Non-pigmented ciliary epithelial cell (primary cell): ENCODE results near the gene TSPAN12.

ENCODE experiments used
- DNase-seq: peaks from one replicate; pipeline ENCODE4 v3.0.0-alpha.2; 2010; ENCODE audit warnings: low read depth

TSPAN12 gene

DNA sequence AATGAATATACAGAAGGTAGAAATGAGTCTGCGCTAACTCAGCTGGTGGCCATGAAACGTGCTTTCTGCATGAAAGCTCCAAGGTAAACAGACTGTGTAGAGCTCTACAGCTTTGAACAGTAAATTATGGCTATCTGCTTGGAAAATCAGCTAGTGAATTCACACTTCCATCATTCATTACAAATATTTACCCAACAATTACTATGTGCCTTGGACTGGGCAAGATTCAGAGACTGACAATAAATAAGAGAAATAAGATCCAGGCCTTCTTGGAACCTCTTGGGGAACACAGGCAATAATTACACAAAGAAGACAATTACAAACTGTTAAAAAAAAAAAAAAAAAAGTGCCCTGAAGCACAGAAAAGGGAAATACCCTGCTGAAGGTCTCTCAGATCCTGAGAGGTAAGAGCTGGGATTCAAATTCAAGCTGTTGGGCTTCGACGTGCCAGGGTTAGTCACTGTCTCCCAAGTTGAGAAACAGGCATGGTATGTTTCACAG is 15.8 kb downstream of the TSPAN12 start:
- DNase-seq, result no peak

DNA sequence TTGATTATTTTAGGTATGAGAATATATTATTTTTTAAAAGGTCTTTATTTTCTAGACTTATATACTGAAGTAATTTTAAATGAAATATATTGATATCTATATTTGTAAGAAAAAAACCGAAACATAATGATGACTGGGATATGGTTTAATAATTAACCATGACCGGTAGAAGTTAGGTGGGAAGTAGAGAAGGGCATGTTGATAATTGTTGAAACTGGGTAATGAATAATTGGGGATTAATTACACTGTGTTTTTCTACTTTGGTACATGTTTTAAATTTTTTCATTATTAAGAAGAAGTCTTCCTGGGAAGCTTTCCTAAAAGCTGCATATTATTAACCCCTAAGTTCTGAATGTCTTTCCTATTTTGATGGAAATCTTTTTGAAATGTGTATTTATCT is 16.3 kb downstream of the TSPAN12 start:
- no peak for DNase-seq

DNA sequence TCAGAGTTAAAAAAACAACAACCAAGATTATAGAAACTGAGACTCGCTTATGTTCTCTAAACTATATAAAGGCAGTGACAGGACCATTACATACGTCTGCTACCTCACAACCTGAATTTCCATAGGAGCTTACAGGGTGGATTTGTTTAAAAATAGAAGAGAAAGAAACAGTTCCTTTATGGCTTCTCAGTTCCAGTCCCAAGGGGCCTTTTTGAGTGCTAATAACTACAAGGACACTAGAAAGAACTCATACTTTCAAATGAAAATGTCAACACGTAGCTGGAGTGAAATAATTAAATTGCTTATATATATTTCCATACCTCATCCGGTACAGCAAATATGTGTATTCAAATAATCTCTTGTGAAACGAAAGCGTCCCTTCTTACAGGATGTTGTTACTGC is 19.7 kb downstream of the TSPAN12 start:
- no peak for DNase-seq

DNA sequence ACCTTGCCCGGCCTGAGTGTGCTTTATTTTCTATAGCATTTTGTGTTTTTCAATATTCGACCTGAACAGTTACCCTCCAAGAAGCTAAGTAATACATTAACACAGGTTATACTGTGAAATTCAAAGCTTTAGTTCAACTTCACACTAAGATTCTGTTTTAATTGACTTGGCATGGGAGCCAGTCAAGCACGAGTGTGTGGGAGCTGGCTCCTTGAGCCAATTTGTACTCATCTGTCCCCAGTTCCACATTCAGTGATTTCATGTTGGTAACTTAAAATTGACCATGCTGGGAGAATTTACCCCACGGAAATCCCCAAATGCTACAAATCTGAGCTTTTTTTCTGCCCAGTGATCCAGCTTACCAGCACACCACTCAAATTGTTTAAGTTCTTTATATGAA is 20.3 kb downstream of the TSPAN12 start:
- DNase-seq, result no peak

- no peak for DNase-seq
Measured at GRCh38 chr7:120836556-120837115, 21.3 kb downstream of the TSPAN12 start.

- DNase-seq, result no peak
Measured at GRCh38 chr7:120834726-120835125, 23.2 kb downstream of the TSPAN12 start.

DNA sequence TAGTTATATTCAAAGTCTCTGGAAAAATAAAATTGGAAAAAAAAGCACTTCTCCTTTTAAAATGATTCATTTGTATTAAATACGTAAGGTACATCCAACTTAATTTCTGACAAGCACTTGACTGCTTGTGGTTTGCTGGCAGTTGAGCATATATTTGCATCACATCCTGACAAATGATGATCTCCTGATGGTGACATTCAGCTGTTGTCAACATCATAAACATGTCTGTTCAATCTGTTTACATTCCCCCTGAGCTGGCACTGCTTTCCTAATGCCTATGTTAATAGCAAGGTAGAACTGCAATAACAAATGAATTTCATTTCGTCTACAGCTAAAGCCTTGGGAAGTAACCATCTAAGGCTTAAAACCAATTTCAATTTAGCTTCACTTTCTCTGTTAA is 24.4 kb downstream of the TSPAN12 start:
- no peak for DNase-seq

DNA sequence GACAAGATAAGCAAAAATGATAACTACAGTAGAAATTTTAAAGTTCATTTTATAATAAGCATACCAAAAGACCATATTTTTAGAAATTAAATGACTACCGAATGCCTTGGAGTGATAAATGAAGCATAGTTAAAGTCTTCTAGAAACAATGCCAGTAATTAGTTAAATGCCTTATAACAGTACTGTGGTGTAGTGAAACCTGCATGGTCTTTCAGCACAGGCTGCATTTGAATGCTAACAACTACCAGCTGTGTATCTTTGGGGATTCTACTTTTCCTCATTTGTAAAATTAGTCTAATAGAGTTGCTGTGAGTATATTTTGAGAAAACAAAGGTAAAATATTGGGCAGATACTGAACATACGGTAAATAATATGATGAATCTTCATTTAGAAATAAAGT is 25.1 kb downstream of the TSPAN12 start:
- DNase-seq, result no peak

GRCh38 chr7:120831260-120831659 is 26.7 kb downstream of the TSPAN12 start:
- DNase-seq, result no peak

DNA sequence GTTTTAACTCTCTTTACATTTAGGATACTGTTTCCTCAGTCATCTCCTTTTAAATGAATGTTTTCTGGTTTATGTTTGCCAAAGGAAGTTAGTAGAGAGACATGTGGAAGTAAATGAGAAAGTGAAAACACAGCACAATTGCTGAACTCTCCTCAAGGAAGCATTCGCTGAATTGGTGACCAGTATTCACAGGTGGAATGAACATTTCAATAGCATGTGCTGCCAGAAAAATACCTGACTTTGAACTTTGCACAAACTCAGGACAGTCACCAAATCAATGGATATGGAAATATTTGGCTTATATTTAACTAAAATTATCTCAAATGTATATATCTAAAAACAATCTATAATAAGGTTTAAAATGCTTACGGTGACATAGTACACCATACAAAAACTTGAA is 28.5 kb downstream of the TSPAN12 start:
- DNase-seq, result no peak

GRCh38 chr7:120828528-120828927 is 29.4 kb downstream of the TSPAN12 start:
- no peak for DNase-seq

GRCh38 chr7:120827371-120828118 is 30.4 kb downstream of the TSPAN12 start:
- DNase-seq, result no peak

DNA sequence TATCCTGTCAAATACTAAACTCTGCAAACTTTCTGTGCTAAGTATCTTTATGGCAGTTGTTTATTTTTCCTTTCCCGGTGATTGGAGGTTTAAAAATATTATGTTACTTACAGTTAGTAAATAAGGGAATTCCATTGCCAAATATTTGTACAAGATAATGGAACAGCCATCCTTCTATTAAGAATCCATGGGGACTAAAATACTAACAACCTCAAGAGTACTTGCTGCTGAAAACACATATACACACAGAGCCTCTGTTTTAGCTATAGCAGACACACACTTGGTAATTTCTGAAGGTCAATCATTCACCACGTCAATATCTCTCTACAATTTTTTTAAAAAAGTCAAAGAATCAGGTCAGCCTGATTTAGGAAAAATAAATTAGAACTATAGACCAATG is 32.4 kb downstream of the TSPAN12 start:
- DNase-seq, result no peak

GRCh38 chr7:120825152-120825551 is 32.8 kb downstream of the TSPAN12 start:
- DNase-seq, result no peak

GRCh38 chr7:120819861-120820260 is 38.1 kb downstream of the TSPAN12 start:
- DNase-seq, result no peak

- no peak for DNase-seq
Measured at GRCh38 chr7:120817851-120818250, 40.1 kb downstream of the TSPAN12 start.

DNA sequence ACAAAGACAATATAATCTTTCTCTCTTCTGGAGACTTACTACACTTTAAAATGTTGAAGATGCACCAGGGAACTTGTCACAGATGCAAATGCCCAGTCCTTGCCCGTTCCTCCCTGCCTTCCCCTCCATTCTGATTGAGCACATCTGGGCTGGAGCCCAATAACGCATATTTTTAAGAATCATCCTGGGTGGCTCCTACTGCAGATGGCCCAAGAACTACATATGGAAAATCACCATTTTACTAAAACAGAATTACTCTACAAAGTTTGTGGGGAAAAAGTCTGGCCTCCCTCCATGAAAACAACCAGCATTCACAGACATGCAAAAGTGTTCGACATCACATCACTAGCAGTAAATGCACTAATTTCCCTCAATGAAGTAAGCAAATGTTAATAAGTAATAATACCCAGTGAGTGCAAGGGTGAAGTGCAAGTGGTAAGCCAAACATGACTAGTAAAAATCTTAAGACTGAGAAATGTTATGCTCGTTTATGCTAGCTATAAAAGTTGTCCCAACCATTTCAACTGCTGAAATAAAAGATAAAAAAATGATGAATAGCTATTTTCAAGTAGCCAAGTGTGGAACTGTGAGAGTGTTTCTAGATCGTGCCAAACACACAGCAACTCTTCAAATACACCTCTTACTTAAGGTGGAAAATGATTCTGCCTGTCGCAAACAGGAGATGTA is 43.5 kb downstream of the TSPAN12 start:
- DNase-seq, result no peak

DNA sequence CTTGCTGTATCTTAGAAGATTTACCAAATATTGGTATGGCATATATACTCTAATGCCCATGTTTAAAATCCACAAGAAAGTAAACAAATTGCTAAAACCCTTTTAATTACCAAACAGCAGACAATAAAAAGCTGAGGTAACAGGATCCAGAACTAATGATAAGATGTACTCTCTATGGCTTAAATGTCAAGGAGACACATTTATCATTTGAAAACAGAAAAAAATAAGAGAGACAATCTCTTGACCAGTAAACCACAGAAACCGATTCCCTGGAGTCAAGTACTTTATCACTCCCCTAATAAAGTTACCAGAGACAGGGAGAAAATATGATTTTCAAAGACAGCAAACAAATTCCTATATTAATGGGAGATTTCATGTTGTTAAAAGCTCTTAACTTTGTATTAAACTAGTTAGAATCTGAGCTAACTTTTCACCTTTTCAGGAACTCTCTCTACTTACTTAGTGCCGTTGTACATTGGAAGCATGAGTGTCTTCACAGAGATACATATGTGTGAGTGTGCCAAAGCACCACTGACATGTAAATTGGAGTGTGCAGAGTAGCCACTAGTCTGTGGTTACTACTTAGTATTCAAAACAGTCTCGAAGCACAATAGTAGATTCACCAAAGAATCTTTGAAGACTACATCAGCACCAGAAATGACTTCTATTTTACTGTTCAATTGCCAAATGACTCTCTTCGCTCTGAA is 44.2 kb downstream of the TSPAN12 start:
- no peak for DNase-seq

DNA sequence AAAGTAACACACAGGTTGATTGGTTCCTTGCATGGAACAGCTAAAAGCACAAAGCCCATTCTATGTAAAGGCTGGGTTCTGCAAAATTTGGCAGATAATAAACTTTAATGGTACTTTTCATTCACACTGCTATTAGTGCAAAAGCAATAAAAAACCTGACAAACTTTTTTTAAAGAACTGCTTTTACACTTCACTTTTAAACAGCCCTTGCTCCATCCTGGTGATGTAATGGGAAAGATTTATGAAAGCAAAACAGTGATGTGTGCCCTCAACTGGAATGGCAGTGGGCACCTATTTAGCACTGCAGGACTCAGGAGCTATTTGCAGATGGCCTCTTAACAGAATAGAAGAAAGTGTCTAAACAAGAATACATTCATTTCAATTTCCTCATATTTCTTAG is 44.9 kb downstream of the TSPAN12 start:
- no peak for DNase-seq

DNA sequence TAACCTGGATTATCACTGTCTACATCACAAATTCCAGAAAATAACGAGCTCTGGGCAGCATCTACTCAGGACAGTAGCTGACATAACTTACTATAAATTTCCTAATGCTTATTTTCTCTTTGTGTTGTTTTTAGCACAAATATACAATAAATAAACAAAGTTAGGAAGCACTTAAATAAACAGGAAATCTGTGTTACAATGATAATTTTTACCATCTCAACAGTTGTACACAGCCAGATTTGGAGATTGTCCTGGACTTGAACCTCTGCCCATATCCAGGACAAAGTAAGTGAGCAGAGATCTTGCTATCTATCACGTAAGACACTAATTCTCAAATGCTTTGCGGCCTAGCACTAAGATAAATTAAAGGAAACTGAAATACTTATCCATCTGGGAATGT is 48.7 kb downstream of the TSPAN12 start:
- no peak for DNase-seq

- DNase-seq, result no peak
Measured at GRCh38 chr7:120807390-120807789, 50.6 kb downstream of the TSPAN12 start.

- DNase-seq, result no peak
Measured at GRCh38 chr7:120806669-120807068, 51.3 kb downstream of the TSPAN12 start.
